Measurements from ENCODE around the gene IL11.

Gene IL11

DNA sequence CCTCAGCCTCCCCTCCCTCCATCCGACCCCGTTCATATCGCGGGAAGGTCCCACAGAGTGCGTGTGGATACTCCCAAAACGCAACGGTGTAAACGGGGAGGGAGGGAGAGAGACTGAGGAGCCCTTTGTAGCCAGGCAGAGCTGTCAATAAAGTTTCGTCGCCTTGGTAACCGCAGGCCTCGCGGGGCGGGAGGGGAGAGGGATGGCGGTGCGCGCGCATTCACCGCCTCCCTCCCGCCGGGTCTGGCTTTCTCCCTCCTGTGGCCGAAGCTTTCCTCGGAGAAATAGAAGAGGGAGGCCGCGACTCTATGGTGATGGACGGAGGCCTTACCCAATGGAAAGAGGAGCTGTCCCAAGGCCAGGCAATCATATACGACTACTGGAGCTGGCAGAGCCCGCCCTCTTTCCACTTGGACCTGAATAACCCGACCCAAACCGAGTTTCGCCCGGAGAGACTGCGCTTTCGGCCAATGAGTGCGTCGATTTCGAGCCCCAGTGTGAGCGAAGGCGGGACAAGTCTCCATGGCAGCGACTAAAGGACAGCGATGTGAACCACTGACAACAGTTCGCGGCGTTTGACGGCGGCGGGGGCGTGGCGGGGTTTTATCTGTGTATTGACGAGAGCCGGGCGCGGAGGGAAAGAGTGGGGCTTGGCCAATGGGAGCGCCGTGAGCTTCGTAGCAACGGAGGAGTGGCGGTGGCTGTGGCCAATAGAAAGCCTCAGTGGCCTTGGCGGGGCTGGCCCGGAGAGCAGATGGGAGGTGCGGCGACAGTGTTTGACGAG lies 31.0 kb downstream of the IL11 start, which contains the start of gene KMT5C:
Gene KMT5C (plus strand): TSS at position 772 of the 784 bp plus-strand sequence. CDS start 2,061 bp downstream, outside the sequence.
- TF ChIP-seq ZFP30 (CRISPR knock-in tag; IDR thresholded peaks at IDR 0.05) (no peak), ISL1 (CRISPR knock-in tag; IDR thresholded peaks at IDR 0.05) (no peak), ZC3H10 (CRISPR knock-in tag; IDR thresholded peaks at IDR 0.05) (no peak), ARNTL (CRISPR knock-in tag; IDR thresholded peaks at IDR 0.05; ENCODE audit: borderline replicate concordance, low read depth) (no peak), TOX (CRISPR knock-in tag; IDR thresholded peaks at IDR 0.05; ENCODE audit: borderline replicate concordance) (no peak)
- ATAC-seq, result peak; percentile 92

DNA sequence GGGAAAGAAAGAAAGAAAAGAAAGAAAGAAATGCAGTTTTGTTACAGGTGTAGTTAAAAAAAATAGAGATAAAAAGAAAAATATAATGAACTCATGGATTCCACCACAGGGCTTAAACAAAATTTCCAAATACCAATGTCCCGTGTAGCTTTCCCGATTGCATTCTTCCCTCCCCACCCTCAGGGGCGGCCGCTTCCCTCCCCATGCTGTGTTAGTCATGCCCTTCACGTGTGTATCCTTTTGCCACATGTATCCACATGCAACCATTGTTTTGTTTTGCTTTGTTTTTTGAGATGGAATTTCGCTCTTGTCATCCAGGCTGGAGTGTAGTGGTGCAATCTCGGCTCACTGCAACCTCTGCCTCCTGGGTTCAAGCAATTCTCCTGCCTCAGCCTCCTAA lies 34.2 kb downstream of the IL11 start:
- TF ChIP-seq, protein P1, sequence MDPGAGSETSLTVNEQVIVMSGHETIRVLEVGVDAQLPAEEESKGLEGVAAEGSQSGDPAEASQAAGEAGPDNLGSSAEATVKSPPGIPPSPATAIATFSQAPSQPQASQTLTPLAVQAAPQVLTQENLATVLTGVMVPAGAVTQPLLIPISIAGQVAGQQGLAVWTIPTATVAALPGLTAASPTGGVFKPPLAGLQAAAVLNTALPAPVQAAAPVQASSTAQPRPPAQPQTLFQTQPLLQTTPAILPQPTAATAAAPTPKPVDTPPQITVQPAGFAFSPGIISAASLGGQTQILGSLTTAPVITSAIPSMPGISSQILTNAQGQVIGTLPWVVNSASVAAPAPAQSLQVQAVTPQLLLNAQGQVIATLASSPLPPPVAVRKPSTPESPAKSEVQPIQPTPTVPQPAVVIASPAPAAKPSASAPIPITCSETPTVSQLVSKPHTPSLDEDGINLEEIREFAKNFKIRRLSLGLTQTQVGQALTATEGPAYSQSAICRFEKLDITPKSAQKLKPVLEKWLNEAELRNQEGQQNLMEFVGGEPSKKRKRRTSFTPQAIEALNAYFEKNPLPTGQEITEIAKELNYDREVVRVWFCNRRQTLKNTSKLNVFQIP (CRISPR knock-in tag; IDR thresholded peaks at IDR 0.05; ENCODE audit: borderline replicate concordance, low read depth), result no peak
- TF ChIP-seq ZC3H10 (CRISPR knock-in tag; IDR thresholded peaks at IDR 0.05) (no peak), GLIS3 (CRISPR knock-in tag; IDR thresholded peaks at IDR 0.05) (no peak), ZFP3 (CRISPR knock-in tag; IDR thresholded peaks at IDR 0.05) (no peak), TOX (CRISPR knock-in tag; IDR thresholded peaks at IDR 0.05; ENCODE audit: borderline replicate concordance) (no peak), ESRRG (CRISPR knock-in tag; IDR thresholded peaks at IDR 0.05) (no peak), ZNF8 (CRISPR knock-in tag; IDR thresholded peaks at IDR 0.05) (no peak), ZFP30 (CRISPR knock-in tag; IDR thresholded peaks at IDR 0.05) (no peak), PPARA (CRISPR knock-in tag; IDR thresholded peaks at IDR 0.05; ENCODE audit: borderline replicate concordance) (no peak), ISL1 (CRISPR knock-in tag; IDR thresholded peaks at IDR 0.05) (no peak)
- TF ChIP-seq, protein P2, sequence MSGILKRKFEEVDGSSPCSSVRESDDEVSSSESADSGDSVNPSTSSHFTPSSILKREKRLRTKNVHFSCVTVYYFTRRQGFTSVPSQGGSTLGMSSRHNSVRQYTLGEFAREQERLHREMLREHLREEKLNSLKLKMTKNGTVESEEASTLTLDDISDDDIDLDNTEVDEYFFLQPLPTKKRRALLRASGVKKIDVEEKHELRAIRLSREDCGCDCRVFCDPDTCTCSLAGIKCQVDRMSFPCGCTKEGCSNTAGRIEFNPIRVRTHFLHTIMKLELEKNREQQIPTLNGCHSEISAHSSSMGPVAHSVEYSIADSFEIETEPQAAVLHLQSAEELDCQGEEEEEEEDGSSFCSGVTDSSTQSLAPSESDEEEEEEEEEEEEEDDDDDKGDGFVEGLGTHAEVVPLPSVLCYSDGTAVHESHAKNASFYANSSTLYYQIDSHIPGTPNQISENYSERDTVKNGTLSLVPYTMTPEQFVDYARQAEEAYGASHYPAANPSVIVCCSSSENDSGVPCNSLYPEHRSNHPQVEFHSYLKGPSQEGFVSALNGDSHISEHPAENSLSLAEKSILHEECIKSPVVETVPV (CRISPR knock-in tag; IDR thresholded peaks at IDR 0.05), result no peak
- TF ChIP-seq, protein P3, sequence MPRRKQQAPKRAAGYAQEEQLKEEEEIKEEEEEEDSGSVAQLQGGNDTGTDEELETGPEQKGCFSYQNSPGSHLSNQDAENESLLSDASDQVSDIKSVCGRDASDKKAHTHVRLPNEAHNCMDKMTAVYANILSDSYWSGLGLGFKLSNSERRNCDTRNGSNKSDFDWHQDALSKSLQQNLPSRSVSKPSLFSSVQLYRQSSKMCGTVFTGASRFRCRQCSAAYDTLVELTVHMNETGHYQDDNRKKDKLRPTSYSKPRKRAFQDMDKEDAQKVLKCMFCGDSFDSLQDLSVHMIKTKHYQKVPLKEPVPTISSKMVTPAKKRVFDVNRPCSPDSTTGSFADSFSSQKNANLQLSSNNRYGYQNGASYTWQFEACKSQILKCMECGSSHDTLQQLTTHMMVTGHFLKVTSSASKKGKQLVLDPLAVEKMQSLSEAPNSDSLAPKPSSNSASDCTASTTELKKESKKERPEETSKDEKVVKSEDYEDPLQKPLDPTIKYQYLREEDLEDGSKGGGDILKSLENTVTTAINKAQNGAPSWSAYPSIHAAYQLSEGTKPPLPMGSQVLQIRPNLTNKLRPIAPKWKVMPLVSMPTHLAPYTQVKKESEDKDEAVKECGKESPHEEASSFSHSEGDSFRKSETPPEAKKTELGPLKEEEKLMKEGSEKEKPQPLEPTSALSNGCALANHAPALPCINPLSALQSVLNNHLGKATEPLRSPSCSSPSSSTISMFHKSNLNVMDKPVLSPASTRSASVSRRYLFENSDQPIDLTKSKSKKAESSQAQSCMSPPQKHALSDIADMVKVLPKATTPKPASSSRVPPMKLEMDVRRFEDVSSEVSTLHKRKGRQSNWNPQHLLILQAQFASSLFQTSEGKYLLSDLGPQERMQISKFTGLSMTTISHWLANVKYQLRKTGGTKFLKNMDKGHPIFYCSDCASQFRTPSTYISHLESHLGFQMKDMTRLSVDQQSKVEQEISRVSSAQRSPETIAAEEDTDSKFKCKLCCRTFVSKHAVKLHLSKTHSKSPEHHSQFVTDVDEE (CRISPR knock-in tag; IDR thresholded peaks at IDR 0.05), result no peak
- no peak for ATAC-seq

DNA sequence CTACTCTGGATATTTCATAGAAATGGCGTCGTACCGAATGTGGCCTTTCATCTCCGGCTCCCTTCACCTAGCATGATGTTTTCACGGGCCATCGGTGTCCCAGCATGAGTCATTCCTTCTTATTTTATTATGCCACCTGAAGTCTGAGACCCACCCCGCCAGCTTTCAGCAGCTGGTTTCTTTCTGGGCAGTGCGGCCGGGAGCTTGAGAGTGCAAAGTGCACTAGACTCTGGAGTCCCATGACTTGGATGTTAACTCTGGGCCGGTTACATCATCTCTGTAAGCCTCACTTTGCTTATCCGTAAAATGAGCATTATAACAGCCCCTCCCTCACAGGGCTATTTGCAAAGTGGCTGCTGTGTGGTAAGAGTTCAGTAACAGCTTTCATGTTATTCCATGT lies 36.4 kb downstream of the IL11 start:
- TF ChIP-seq, protein P3 (CRISPR knock-in tag; IDR thresholded peaks at IDR 0.05), result no peak
- TF ChIP-seq TOX (CRISPR knock-in tag; IDR thresholded peaks at IDR 0.05; ENCODE audit: borderline replicate concordance), result no peak
- TF ChIP-seq ZNF70 (CRISPR knock-in tag; IDR thresholded peaks at IDR 0.05), result no peak
- TF ChIP-seq GLIS3 (CRISPR knock-in tag; IDR thresholded peaks at IDR 0.05), result no peak
- no peak for TF ChIP-seq ISL1 (CRISPR knock-in tag; IDR thresholded peaks at IDR 0.05)
- no peak for TF ChIP-seq ZNF565 (CRISPR knock-in tag; conservative IDR thresholded peaks at IDR 0.05; ENCODE audit: low read depth)

DNA sequence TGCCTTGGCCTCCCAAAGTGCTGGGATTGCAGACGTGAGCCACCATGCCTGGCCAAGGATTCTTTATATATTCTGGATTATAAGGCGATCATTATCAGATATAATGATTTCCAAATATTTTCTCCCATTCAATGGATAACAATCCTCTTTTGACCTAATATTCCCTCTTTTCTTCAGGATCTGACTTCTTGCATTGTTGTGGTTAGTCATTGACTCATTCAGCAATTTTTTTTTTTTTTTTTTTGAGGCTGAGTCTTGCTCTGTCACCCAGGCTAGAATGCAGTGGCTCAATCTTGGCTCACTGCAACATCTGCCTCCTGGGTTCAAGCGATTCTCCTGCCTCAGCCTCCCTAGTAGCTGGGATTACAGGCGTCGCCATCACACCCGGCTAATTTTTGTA lies 40.5 kb downstream of the IL11 start:
- peak; percentile 61 for ATAC-seq

More for the DNA sequence above, 36.4 kb downstream of the IL11 start:
- ATAC-seq, result no peak

DNA sequence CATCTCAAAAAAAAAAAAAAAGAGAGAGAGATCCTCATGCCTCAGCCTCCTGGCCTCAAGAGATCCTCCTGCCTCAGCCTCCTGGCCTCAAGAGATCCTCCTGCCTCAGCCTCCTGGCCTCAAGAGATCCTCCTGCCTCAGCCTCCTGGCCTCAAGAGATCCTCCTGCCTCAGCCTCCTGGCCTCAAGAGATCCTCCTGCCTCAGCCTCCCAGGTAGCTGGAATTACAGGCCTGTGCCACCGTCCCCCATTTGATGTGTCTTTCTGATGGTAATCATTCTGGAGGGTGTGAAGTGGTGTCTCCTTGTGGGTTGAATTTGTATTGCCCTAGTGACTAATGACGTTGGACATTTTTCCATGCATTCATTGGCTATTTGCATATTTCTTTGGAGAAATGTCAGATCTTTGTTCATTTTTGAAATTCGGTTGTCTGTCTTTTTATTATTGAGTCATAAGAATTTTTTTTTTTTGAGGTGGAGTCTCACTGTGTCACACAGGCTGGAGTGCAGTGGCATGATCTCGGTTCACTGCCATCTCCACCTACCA lies 41.4 kb downstream of the IL11 start:
- peak; percentile 86 for ATAC-seq
